Pancreas (tissue), 10 donors: Measurements from ENCODE around the gene TBX6. TPM values are rescaled to one million over a fixed set of nuclear protein-coding genes. Genes with fewer than 3 reads are reported as not detected.
A peak's percentile ranks its signal among the peaks of the same experiment; 100 is the strongest.
"Not testable (repeated sequence)": the region's sequence is repeated elsewhere in the genome, so short reads cannot be mapped to it uniquely, and the experiment has no call there.

Experiments
- ATAC-seq, 4 donors: fragments of 200-7000 bp; cut with Tn5 transposase; one replicate each; pipeline versions ENCODE4 v1.8.0 to v1.9.1; 2020; ENCODE audit warnings: mild to moderate bottlenecking in 4 of 4, moderate library complexity in 4 of 4
- DNase-seq, 6 donors: peaks; one replicate each; pipeline ENCODE4 v3.0.0-alpha.2; 2020
- FAIRE-seq: peaks from 2 replicates; lab custom pipeline; 2012; peaks lifted over from hg19 to GRCh38; lab: Jason Lieb, UNC
- H3K27ac ChIP-seq, 4 donors: fragments of 200-600 bp; sonication (generic); 1 replicate in 3 of 4; 2 replicates in 1 of 4; pipeline versions ENCODE4 v1.5.0 to v1.8.0; 2020
- H3K27me3 ChIP-seq, 4 donors: fragments of 200-600 bp; one replicate each; pipeline ENCODE4 v1.8.0; 2021
- H3K36me3 ChIP-seq, 3 donors: fragments of 200-600 bp; sonication (generic) in 1 of 3; one replicate each; pipeline versions ENCODE4 v1.5.0 to v1.8.0; 2020 to 2021
- H3K4me1 ChIP-seq, 3 donors: fragments of 200-600 bp; one replicate each; pipeline ENCODE4 v1.8.0; 2021
- H3K4me3 ChIP-seq, 4 donors: fragments of 200-600 bp; sonication (generic) in 2 of 4; one replicate each; pipeline versions ENCODE4 v1.5.0 to v1.8.0; 2020 to 2021
- H3K9me3 ChIP-seq, 4 donors: fragments of 200-600 bp; one replicate each; pipeline ENCODE4 v1.8.0; 2021
- CTCF ChIP-seq, 4 donors: fragments of 200-600 bp; sonication (generic) in 3 of 4; IDR thresholded peaks; one replicate each; pipeline versions ENCODE4 v1.5.0 to v1.8.0; 2021; ENCODE audit warnings: antibody characterized with exemption in 4 of 4
- WGBS, 2 donors: extraction: QIAGEN DNeasy Blood & Tissue Kit; methylation state at CpG; one replicate each; pipeline ENCODE4 v1.1.7; 2013; 5-methylcytosine and 5-hydroxymethylcytosine counted together
- intact Hi-C, 3 donors: fragments of 100-400 bp; cut with DNase I; formaldehyde crosslinking; loops; one replicate each; pipeline versions ENCODE4 v1.11.1 to v1.14.2; 2022
- polyA plus RNA-seq, 2 donors: library from polyadenylated mRNA; stranded (reverse); fragments of 200-250 nt; gene quantifications; one replicate each; pipeline ENCODE4 v1.2.3, GENCODE V29; 2013
- total RNA-seq, 6 donors: library from RNA; stranded (reverse); fragmentation: NEBNext Ultra II Directional in 4 of 6; extraction: Animal tissue kit (Norgen Biotek cat#: 25700) in 4 of 6; gene quantifications; one replicate each; pipeline versions ENCODE4 v1.2.1 to v1.2.4, GENCODE V29; 2021 to 2023
- donor health status: healthy with polysubstance abuse.
- donor health status: DM: no; HTN: no; CAD: no; lungs with moderate emphysema.
- donor health status: DM: no; HTN: no; CAD: no.
- donor health status: control.
- donor health status: control.
- donor health status: Bipolar disorder and iron deficiency.
- donor health status: DM: yes; HTN: yes; CAD: no.
- donor health status: DM: no; HTN: no; CAD: no.
- donor health status: DM: no; HTN: no; CAD: no.
- donor health status: DM: yes; HTN: yes; CAD: no.

TBX6 gene
- total and polyA plus RNA-seq, 8 donors: 1.3 to 3.6 (median 2.1) TPM

- no peak for FAIRE-seq
- no peak for DNase-seq
- Histone ChIP-seq H3K9me3 (no peaks in the 10 kb centered on the region), H3K27ac (no peak overlapping the region), H3K36me3 (peaks cover 0 to 15% (median 0%) of the 10 kb centered on the region in 3 donors), H3K4me3 (no peak overlapping the region), H3K4me1 (no peaks in the 10 kb centered on the region), H3K27me3 (no peaks in the 10 kb centered on the region)
- no peak for ATAC-seq
- intact Hi-C loops: no loop called here
- 96 to 98% methylated on average over 10 of the region's 10 CpGs for WGBS, 2 donors
- no peak for TF ChIP-seq CTCF (IDR thresholded peaks at IDR 0.05)
Observed at GRCh38 chr16:30117768-30118167, 26.0 kb upstream of the TBX6 start.

- peaks cover 0 to 15% (median 0%) of the 10 kb centered on the region in 3 donors for H3K36me3 ChIP-seq
- ATAC-seq (no peak), DNase-seq (peak in 1 of 6 donors; percentile 56), FAIRE-seq (no peak)
- no peaks in the 10 kb centered on the region for H3K4me1 ChIP-seq
- no peak for TF ChIP-seq CTCF (IDR thresholded peaks at IDR 0.05)
- H3K4me3 ChIP-seq: no peak overlapping the region
- H3K27ac ChIP-seq: no peak overlapping the region
- WGBS, 2 donors: 90 to 95% methylated on average over 16 of the region's 16 CpGs
- no peaks in the 10 kb centered on the region for H3K27me3 ChIP-seq
- intact Hi-C loops: no loop called here
- no peaks in the 10 kb centered on the region for H3K9me3 ChIP-seq
Observed at GRCh38 chr16:30116291-30117207, 24.8 kb upstream of the TBX6 start.

GRCh38 chr16:30115238-30115637 is 23.5 kb upstream of the TBX6 start:
- Histone ChIP-seq H3K27me3 (no peaks in the 10 kb centered on the region), H3K4me1 (no peaks in the 10 kb centered on the region), H3K4me3 (no peak overlapping the region), H3K36me3 (peaks cover 0 to 15% (median 0%) of the 10 kb centered on the region in 3 donors), H3K9me3 (no peaks in the 10 kb centered on the region), H3K27ac (no peak overlapping the region)
- ATAC-seq: peak in 3 of 4 donors; percentile 13 to 71 (median 60)
- FAIRE-seq: no peak
- 70 to 82% methylated on average over 7 of the region's 7 CpGs for WGBS, 2 donors
- no peak for TF ChIP-seq CTCF (IDR thresholded peaks at IDR 0.05)
- intact Hi-C loops: no loop called here
- DNase-seq: peak in 1 of 6 donors; percentile 58

- peaks cover 0 to 15% (median 0%) of the 10 kb centered on the region in 3 donors for H3K36me3 ChIP-seq
- DNase-seq, H3K9me3 ChIP-seq, FAIRE-seq, ATAC-seq, H3K4me1 ChIP-seq, H3K27me3 ChIP-seq, H3K27ac ChIP-seq, intact Hi-C loops, H3K4me3 ChIP-seq: not testable (repeated sequence)
- 92% methylated on average over 7 of the region's 7 CpGs for WGBS, 2 donors
Observed at GRCh38 chr16:30114833-30115232, 23.1 kb upstream of the TBX6 start.

- WGBS, 2 donors: 85 to 86% methylated on average over 9 to 11 of the region's 11 CpGs
- intact Hi-C loops: no loop called here
- Histone ChIP-seq H3K9me3 (no peaks in the 10 kb centered on the region), H3K4me1 (no peaks in the 10 kb centered on the region), H3K36me3 (peaks cover 0 to 15% (median 0%) of the 10 kb centered on the region in 3 donors), H3K27ac (no peak overlapping the region), H3K27me3 (no peaks in the 10 kb centered on the region), H3K4me3 (no peak overlapping the region)
- TF ChIP-seq CTCF (IDR thresholded peaks at IDR 0.05): no peak
- ATAC-seq (no peak), FAIRE-seq (no peak), DNase-seq (no peak)
Observed at GRCh38 chr16:30114411-30114810, 22.7 kb upstream of the TBX6 start.
